HG03139 (cell line): ENCODE results near the gene PROCA1.
"Not testable (repeated sequence)": the region's sequence is repeated elsewhere in the genome, so short reads cannot be mapped to it uniquely, and the experiment has no call there.

Experiments
- ATAC-seq: cut with Tn5 transposase; IDR thresholded peaks from one replicate; pipeline ENCODE4 v1.9.1; 2021; ENCODE audit not compliant: unreplicated experiment

PROCA1 gene

GRCh38 chr17:28744104-28744971 lies 32.6 kb upstream of the PROCA1 start:
- peak; percentile 22 for ATAC-seq

GRCh38 chr17:28743243-28744103 lies 31.8 kb upstream of the PROCA1 start, which contains the start of gene TRAF4:
Gene TRAF4, plus strand, starts transcription at chr17:28744011. Its CDS starts 102 bp downstream, at chr17:28744113.
- ATAC-seq: peak; percentile 51

DNA sequence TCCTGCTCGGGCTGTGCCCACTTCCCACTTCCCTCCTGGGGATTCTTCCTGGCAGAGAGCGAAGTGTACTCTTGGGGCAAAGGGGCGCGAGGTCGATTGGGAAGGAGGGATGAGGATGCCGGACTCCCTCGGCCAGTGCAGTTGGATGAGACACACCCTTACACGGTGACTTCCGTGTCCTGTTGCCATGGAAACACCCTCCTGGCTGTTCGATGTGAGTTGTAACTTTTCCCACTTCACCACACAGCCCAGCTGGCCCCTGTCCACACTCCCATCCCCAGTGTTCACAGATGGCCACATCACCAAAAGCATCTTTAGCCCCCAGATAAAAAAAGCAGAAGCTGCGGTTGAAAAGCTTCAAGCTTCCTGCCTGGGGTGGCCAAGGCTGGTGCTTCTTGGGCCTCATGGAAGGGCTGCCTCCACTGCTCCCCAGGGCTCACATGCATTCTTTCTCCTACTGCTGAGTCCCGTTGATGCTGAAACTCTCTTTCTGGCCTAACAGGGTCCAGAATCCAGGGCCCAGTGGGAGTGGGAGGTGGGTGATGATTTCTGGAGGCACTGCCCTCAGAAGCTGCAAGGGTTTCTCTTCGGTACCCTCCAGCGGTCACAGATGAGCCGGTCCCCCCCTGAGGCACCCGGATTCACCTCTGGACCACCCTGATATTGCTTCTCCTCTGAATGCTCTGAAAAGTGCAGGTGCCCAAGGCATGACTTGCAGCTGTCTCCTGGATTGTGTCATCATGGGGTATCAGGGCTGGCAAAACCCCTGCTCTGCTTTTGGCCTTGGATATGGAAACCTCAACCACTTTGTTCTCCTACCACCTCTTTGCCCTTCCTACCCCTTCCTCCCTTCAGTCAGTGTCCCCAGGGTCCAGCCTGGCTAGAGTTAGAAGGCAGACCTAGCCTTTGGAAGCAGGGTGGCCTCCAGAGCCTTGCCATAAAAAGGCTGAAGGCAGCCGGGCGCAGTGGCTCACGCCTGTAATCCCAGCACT lies 30.0 kb upstream of the PROCA1 start:
- ATAC-seq: no peak

- ATAC-seq: no peak
Observed at GRCh38 chr17:28740406-28741357, 29.0 kb upstream of the PROCA1 start.

DNA sequence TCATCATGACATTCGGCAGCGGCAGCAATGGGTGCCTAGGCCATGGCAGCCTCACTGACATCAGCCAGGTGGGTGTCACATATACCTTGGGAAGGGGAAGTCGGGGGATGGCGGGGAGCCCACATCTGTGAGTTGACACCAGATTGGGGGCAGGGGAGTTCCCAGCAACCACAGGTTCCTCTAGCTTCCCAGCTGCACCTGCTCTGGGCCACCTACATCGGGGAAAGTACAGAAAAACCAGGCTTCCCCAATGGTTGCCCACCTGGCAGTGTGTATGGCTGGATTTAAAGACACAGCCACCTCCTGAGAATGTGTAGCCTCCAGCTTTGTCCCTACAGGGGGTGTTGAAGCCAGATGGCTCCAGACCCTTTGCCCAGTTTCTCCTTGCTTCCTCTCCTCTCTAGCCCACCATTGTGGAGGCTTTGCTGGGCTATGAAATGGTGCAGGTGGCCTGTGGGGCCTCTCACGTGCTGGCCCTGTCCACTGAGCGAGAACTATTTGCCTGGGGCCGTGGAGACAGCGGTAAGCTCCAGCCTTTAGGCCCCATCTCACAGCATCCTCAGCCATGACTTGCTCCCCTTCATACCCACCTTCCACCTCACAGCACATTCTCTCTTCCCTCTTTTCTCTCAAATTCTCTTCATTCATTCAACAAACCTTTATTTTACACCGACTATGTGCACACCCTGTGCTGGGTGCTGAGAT lies 27.1 kb upstream of the PROCA1 start:
- ATAC-seq: no peak

GRCh38 chr17:28737770-28738679 lies 26.3 kb upstream of the PROCA1 start:
- peak; percentile 55 for ATAC-seq

GRCh38 chr17:28737316-28737715 lies 25.6 kb upstream of the PROCA1 start:
- no peak for ATAC-seq

DNA sequence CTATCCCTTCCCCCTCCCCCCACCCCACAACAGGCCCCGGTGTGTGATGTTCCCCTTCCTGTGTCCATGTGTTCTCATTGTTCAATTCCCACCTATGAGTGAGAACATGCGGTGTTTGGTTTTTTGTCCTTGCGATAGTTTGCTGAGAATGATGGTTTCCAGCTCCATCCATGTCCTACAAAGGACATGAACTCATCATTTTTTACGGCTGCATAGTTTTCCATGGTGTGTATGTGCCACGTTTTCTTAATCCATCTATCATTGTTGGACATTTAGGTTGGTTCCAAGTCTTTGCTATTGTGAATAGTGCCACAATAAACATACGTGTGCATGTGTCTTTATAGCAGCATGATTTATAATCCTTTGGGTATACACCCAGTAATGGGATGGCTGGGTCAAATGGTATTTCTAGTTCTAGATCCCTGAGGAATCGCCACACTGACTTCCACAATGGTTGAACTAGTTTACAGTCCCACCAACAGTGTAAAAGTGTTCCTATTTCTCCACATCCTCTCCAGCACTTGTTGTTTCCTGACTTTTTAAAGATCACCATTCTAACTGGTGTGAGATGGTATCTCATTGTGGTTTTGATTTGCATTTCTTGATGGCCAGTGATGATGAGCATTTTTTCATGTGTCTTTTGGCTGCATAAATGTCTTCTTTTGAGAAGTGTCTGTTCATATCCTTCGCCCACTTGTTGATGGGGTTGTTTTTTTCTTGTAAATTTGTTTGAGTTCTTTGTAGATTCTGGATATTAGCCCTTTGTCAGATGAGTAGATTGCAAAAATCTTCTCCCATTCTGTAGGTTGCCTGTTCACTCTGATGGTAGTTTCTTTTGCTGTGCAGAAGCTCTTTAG lies 24.5 kb upstream of the PROCA1 start:
- not testable (repeated sequence) for ATAC-seq

DNA sequence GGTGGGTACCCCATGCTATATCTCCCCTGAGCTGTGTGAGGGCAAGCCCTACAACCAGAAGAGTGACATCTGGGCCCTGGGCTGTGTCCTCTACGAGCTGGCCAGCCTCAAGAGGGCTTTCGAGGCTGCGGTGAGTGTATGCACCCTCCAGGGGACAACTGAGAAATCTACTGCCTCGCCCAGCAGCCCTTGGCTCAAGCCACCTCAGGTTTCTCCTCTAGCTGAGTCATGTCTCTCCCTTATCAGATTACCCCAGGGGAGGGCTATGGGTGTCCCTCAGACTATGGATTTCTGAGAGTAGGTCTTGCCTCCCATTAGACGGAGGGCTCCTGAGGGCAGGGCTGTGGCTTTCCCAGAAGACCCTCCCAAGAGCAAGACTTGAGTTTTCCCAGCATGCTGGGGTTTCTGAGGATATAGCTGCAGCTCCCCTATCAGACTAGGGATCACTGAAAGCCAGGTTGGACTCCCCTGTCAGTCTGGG lies 23.6 kb upstream of the PROCA1 start:
- ATAC-seq: no peak

- no peak for ATAC-seq
Observed at GRCh38 chr17:28734712-28735241, 23.1 kb upstream of the PROCA1 start.

DNA sequence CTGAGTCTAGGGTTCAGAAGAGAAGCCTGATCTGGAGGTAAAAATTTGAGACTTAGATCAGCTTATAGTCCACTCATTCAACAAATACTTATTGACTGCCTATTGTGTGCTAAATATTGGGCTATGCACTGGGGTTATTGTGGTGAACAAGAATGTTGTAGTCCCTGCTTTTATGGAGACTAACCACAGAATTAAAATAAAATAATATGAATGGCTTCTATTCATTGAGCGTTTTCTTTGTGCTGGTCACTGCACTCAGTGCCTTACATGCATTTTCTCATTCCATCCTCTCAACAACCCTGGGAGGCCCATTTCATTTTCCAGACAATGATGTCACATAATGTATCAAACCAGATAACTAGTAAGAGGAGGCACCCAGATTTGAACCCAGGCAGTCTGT lies 21.7 kb upstream of the PROCA1 start:
- no peak for ATAC-seq

GRCh38 chr17:28729950-28730330 lies 18.3 kb upstream of the PROCA1 start:
- ATAC-seq: no peak

- ATAC-seq: peak; percentile 31
Observed at GRCh38 chr17:28728364-28729200, 16.9 kb upstream of the PROCA1 start, which contains the start of gene NEK8. Gene NEK8, plus strand, starts transcription at chr17:28728788. Its CDS starts 26 bp downstream, at chr17:28728814.

- ATAC-seq: peak; percentile 31
Observed at GRCh38 chr17:28726627-28727491, 15.2 kb upstream of the PROCA1 start.

- ATAC-seq: no peak
Observed at GRCh38 chr17:28726226-28726626, 14.5 kb upstream of the PROCA1 start, which contains the start of gene TLCD1. Gene TLCD1, minus strand, starts transcription at chr17:28726233. Its CDS starts 136 bp downstream, at chr17:28726097.
